GM19023 (cell line): Measurements from ENCODE around the gene IREB2.
A peak's percentile ranks its signal among the peaks of the same experiment; 100 is the strongest.
"Not testable (repeated sequence)": the region's sequence is repeated elsewhere in the genome, so short reads cannot be mapped to it uniquely, and the experiment has no call there.

Experiments used
- ATAC-seq: cut with Tn5 transposase; IDR thresholded peaks from one replicate; pipeline ENCODE4 v1.9.1; 2021; ENCODE audit warnings: mild to moderate bottlenecking, moderate library complexity; ENCODE audit not compliant: unreplicated experiment

IREB2 gene

GRCh38 chr15:78432664-78433063 is 5.4 kb upstream of the IREB2 start:
- ATAC-seq, result no peak

DNA sequence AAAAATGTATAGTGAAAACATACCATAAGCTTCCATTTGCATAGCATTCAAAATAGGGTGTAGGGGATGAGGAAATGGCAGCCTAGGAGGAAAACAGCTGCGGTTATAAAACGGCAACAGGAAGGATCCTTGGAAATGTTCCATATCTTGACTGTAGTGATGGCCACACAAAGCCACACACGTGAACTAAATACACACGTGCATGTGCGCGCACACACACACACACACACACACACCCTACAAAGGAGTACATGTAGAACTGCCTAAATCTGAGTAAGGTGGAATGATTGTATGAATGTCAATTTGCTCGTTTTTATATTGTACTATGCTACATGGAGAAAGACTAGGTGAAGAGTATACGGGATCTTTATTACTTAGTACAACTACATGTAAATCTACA is 3.9 kb upstream of the IREB2 start:
- no peak for ATAC-seq

DNA sequence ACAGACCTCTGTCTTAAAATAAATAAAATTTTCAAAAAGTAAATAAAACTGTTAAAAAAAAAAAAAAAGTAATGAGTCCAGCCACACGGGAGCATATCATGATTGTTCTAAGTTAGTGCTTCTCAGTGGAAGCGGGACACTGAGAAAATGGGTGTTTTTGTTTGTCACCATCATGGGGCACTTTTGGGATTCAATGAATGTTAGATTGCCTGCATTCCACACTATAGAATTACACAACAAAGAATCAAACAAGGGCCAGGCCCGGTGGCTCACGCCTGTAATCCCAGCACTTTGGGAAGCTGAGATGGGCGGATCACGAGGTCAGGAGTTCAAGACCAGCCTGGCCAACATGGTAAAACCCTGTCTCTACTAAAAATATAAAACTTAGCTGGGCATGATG is 3.3 kb upstream of the IREB2 start:
- not testable (repeated sequence) for ATAC-seq

DNA sequence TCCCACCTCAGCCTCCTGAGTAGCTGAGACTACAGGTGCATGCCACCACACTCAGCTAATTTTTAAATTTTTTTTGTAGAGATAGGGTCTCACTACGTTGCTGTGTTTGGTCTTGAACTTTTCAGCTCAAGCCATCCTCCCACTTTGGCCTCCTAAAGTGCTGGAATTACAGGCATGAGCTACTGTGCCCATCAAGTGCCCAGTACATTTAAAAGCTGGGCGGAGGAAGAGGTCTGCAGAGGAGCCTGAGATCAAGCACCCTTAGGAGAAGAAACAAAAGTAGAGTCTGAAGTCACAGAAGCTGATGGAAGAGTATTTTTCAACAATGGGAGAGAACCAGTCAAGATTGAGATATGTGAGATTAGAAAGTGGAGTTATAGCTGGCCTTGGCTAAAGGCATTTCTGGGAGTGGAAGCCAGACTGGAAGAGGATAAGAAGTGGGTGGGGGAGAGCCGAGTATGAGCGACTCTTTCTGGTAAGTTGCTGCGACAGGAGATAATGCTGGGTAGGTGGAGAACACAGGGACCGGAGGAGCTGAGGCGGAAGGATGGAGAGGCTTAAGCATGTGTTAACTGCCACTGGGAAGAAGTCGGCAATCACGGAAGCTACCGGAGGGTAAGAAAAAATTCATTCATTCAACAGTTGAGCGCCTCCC is 782 bp upstream of the IREB2 start:
- ATAC-seq, result peak; percentile 4

DNA sequence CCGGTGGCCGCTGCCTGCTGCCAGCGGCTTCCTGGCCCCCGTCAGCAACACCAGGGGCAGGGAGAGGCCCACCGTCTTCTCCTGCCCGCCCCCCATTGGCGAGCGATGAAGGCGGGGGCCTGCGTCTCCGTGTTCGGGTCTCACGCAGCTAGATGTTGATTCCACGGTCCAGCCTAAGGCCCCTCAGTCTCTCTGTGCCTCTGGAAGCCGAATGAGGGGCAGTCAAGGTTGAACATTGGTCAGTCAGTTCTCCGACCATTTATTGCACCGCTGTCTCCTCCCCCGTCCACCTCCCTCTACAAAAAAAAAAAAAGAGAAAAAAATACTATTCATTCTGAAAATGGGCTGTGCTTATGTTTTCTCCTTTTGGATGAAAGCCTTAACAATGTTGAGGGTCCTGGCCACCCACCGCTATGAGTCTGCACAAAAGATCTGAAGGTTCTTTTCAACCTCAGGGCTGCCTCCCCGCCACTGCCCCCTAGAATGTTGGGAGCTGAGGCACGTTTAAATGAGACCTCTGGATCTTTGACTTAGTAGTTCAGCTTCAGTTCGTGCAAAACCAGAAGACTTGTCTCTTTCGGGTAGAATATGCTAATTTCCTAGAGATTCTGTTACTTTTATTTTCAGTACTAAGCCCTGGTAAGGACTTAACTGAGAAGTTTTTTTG is 736 bp downstream of the IREB2 start:
- no peak for ATAC-seq

GRCh38 chr15:78440375-78441373 is 2.7 kb downstream of the IREB2 start:
- ATAC-seq, result no peak

DNA sequence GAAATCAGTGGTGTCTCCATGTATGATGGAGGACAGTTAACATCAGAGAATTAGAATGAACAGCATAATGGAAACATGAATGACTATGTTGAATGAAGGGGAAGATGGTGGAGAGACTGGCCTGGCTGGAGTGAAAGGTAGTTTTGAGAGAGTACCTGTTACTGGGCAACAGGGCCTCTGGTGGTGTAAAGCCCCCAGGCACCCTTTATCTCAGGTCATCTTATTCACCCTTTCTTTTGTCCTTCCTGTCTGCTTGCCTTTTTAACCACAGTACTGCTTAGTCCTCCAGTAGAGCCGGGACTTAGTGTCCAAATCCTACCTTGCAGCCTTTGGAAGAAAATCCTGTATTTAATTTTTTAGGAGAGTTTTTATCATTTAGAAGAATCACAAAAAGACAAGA is 6.2 kb downstream of the IREB2 start:
- no peak for ATAC-seq

DNA sequence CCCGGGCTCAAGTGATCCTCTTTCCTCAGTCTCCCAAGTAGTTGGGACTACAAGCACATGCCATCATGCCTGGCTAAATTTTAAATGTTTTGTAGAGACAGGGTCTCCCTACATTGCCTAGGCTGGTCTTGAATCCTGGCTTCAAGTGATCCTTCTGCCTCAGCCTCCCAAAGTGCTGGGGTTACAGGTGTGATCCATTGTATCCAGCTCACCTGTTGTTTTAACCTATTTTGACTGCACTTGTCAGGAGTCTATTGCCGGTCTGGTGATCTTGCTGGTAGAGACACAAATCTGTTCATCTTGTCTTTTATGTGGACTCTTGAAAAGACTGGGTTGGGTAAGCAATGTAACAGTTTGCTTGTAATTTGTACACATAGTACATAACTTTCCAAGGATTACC is 7.9 kb downstream of the IREB2 start:
- ATAC-seq, result no peak

GRCh38 chr15:78446551-78446950 is 8.5 kb downstream of the IREB2 start:
- no peak for ATAC-seq

DNA sequence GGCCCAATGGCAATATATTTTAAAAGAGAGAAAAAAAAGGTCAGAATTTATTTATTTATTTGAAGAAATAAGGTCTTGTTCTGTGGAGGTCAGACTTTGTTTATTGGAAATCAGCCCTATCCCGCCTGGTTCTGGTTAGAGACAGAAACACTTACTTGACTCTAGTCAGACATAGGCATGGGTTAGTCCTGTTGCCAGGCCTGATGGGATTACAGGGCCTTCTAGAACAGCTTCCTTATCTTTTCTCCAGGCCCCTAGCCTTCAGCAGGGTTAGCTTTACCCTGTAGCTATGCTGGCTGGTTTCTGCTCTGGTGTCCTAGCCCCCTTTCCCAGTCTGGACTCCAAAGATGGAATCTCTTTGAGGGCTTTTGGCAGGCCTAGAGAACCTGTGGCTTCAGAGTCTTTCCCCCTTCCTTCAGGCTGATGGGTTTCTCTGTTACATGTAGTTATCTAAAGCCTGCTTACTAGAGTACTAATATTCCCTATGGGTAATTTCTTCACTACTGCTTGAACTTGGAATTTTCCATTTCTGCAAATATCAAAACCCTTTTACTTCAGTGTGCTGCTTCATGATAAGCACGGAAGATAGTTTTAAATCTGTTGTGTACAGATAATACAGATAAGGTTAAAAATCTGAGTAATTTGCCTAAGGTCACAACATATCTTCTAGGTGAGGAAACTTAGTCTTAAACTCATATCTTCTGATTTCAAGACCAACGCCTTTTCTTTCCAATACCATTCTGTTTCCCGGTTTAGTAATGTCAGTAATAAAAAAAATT is 10.6 kb downstream of the IREB2 start:
- no peak for ATAC-seq

DNA sequence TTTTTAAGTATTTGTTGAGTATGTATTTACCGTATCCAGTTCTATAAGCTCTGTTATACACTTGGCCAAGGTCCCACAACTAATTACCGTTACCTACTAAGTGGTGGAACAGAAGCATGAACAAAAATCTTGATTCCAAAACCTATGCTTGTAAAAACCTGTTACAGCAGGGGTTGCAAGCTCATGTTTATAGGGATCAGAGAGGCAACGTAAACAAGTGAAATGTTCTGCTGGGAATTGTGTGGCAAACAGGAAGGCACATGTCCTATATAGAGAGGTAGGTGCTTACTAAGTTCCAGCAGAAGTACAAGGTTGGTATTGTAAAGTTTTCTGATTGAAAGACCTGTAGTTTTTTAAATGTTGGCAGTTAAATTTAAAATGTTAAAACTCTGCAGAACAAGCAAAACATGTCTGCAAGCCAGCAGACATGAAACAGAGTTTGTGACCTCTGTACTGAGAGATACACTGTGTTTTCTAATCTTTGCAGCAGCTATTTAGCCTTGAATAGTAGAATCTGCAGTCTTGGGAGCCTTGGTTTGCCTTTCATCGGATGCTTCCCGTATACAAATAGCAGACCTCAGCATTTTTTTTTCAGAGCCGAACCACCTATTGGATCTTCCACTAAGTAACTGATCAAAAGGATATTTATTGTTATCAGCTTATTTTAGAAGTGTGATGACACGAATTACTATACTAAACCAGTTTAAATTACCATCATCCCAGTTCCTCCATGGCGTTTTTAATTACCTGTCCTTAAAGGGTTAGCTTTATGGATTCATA is 11.4 kb downstream of the IREB2 start:
- ATAC-seq, result no peak

- no peak for ATAC-seq
Observed at GRCh38 chr15:78450285-78450858, 12.4 kb downstream of the IREB2 start.

- ATAC-seq, result no peak
Observed at GRCh38 chr15:78452485-78452884, 14.5 kb downstream of the IREB2 start.

DNA sequence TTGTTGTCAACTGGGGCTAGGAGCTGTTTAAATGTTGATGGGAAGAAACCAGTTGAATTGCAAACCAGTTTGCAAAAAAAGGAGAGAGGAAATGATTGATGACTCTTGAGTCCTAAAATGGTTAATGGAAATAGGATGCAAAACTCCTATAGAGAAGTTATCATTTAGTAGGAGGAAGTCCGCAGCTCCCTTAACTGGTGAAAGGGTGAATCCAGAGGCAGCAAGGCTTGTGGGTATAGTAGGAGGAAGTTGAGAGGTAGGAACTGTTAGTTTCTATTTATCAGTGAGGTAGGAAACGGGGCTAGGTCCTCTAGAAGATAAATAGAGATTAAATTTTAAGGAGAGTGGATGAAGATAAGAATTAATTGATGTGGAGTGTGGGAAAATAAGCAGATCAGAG is 15.4 kb downstream of the IREB2 start:
- no peak for ATAC-seq

GRCh38 chr15:78454992-78455391 is 17.0 kb downstream of the IREB2 start:
- no peak for ATAC-seq

DNA sequence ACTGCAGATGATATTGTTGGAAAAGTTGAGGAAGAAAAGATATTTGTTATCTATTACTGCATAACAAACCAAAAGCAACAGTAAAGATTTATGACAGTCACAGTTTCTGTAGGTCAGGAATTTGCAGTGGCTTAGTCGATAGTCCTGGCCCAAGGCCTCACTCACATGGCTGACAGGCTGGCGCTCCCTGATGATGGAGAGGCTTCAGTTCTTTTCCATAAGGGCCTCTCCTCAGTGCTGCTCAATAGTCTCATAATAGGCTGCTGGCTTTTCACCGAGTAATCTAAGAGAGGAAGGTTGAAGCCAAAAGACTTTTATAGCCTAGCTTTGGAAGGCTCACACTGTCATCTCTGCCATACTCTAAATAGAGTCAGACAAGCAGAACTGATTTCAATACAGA is 17.7 kb downstream of the IREB2 start:
- no peak for ATAC-seq

- ATAC-seq, result no peak
Observed at GRCh38 chr15:78456426-78456825, 18.4 kb downstream of the IREB2 start.

DNA sequence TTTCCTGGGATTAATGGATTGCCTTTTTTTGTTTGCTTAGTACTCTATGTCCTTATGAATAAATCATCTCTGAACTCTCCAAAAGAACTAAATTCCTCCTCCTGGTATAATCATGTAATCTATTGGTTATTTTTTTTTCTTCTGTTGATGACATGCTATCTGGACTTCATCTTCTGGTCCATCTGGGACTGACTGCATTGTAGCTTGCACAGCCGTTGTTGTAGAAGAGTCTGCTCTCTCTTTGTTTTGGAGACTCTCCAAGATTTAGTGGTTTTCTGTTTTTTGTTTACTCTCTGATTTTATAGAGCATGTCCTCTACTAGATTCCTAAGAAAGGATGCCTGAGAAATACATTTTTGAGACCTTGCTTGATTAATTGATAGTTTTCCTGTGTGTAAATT is 19.1 kb downstream of the IREB2 start:
- ATAC-seq, result no peak

DNA sequence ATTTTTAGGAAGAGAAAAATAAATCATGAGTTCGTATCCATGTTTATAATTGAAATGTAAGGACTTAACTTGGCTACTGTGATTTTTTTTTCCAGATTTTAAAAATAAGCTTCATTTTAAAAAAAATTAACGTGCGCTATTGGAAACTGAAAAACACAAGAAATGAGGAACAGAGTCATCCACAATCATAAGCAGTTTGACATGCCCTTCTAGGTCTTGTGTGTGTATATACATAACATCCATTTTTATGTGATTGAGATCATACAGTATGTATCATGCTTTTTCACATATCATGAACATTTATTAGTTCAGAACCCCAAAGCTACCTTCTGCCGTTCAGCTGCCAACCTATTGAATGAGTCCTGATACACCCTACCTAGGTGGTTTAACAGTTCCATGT is 22.7 kb downstream of the IREB2 start:
- ATAC-seq, result no peak
